HPDE6-E6E7 (cell line): ENCODE data around the gene LDAH.

ENCODE experiments used
- DNase-seq: peaks from one replicate; pipeline ENCODE4 v3.0.0; 2011; ENCODE audit warnings: missing footprints; ENCODE audit errors: extremely low spot score

The LDAH gene

GRCh38 chr2:20781656-20782265 is 41.1 kb downstream of the LDAH start:
- DNase-seq, result peak; percentile 26

- no peak for DNase-seq
Measured at GRCh38 chr2:20771299-20771698, 51.6 kb downstream of the LDAH start.

- no peak for DNase-seq
Measured at GRCh38 chr2:20766798-20767644, 55.9 kb downstream of the LDAH start.

GRCh38 chr2:20766213-20766612 is 56.7 kb downstream of the LDAH start:
- no peak for DNase-seq

- no peak for DNase-seq
Measured at GRCh38 chr2:20762945-20763683, 59.8 kb downstream of the LDAH start.

- no peak for DNase-seq
Measured at GRCh38 chr2:20759487-20759886, 63.4 kb downstream of the LDAH start.

GRCh38 chr2:20758997-20759396 is 63.9 kb downstream of the LDAH start:
- DNase-seq, result no peak

GRCh38 chr2:20757405-20758090 is 65.4 kb downstream of the LDAH start:
- no peak for DNase-seq

- DNase-seq, result no peak
Measured at GRCh38 chr2:20755132-20755800, 67.6 kb downstream of the LDAH start.

- DNase-seq, result no peak
Measured at GRCh38 chr2:20752293-20752692, 70.6 kb downstream of the LDAH start.

GRCh38 chr2:20747317-20747716 is 75.6 kb downstream of the LDAH start:
- no peak for DNase-seq

GRCh38 chr2:20745924-20746555 is 76.9 kb downstream of the LDAH start:
- DNase-seq, result no peak

- no peak for DNase-seq
Measured at GRCh38 chr2:20744366-20745335, 78.2 kb downstream of the LDAH start.

GRCh38 chr2:20738772-20739171 is 84.1 kb downstream of the LDAH start:
- DNase-seq, result no peak

GRCh38 chr2:20737505-20737904 is 85.4 kb downstream of the LDAH start:
- no peak for DNase-seq

- DNase-seq, result no peak
Measured at GRCh38 chr2:20728114-20728758, 94.7 kb downstream of the LDAH start.

GRCh38 chr2:20726913-20727312 is 96.0 kb downstream of the LDAH start:
- no peak for DNase-seq

GRCh38 chr2:20725782-20726181 is 97.1 kb downstream of the LDAH start:
- DNase-seq, result no peak

GRCh38 chr2:20724500-20725053 is 98.3 kb downstream of the LDAH start:
- DNase-seq, result no peak
